Articular chondrocyte of knee joint (primary cell): ENCODE measurements around the gene RAD17. TPM values are rescaled to one million over a fixed set of nuclear protein-coding genes. Genes with fewer than 3 reads are reported as not detected.

Experiments used
- total RNA-seq: library from RNA; depleted of rRNA; stranded (reverse); fragments of >200 nt; gene quantifications from 2 replicates; pipeline ENCODE4 v1.2.3, GENCODE V29; 2012

RAD17 gene
- total RNA-seq, result 27.1 and 27.6 TPM in 2 replicates

GRCh38 chr5:69369340-69370121 lies at the start of gene RAD17, which contains the start of the genes AK6 and TAF9:
Gene RAD17 (plus strand): TSS chr5:69369818. CDS start chr5:69372209, 2,391 bp downstream.
Gene AK6 (minus strand): TSS chr5:69369520. CDS start chr5:69369490, 30 bp downstream.
Gene TAF9 (minus strand): TSS chr5:69369520. CDS start chr5:69365737, 3,783 bp downstream.

GRCh38 chr5:69414885-69415583 lies 45.4 kb downstream of the RAD17 start, which contains the start of gene MARVELD2:
Gene MARVELD2 (plus strand): TSS chr5:69415116. CDS start chr5:69419386, 4,270 bp downstream.

Other genes starting within 250 kb of the RAD17 start
- gene CCNB1, start 202.7 kb upstream of the RAD17 start, total RNA-seq, result 69.0 and 101 TPM in 2 replicates
- 13.6 and 15.3 TPM in 2 replicates for gene CENPH, start 180.2 kb upstream of the RAD17 start, total RNA-seq
- gene CDK7, start 134.9 kb upstream of the RAD17 start, total RNA-seq, result 46.9 and 52.6 TPM in 2 replicates
- gene CCDC125, start 37.0 kb upstream of the RAD17 start, total RNA-seq, result 7.0 and 8.1 TPM in 2 replicates
- gene AK6, start 298 bp upstream of the RAD17 start, total RNA-seq, result 34.0 and 40.3 TPM in 2 replicates
- 79.7 and 79.8 TPM in 2 replicates for gene TAF9, start 298 bp upstream of the RAD17 start, total RNA-seq
- gene MARVELD2, start 45.3 kb downstream of the RAD17 start, total RNA-seq, result 3.8 and 4.1 TPM in 2 replicates
- gene OCLN, start 123.0 kb downstream of the RAD17 start, total RNA-seq, result 2.8 and 3.1 TPM in 2 replicates
- 44.0 and 51.5 TPM in 2 replicates for gene GTF2H2C, start 190.4 kb downstream of the RAD17 start, total RNA-seq